Pulmonary artery endothelial cell (primary cell): ENCODE data around the gene FARP1. TPM values are rescaled to one million over a fixed set of nuclear protein-coding genes. Genes with fewer than 3 reads are reported as not detected.

Experiments used
- DNase-seq: peaks from one replicate; pipeline ENCODE4 v3.0.0-alpha.2; 2011; ENCODE audit warnings: low read depth, low spot score
- total RNA-seq: library from RNA; depleted of rRNA; stranded (reverse); fragments of >200 nt; gene quantifications from 2 replicates; pipeline ENCODE4 v1.2.3, GENCODE V29; 2014

The FARP1 gene
- total RNA-seq, 1 donor from 2014 or later, result 18.9 TPM

DNA sequence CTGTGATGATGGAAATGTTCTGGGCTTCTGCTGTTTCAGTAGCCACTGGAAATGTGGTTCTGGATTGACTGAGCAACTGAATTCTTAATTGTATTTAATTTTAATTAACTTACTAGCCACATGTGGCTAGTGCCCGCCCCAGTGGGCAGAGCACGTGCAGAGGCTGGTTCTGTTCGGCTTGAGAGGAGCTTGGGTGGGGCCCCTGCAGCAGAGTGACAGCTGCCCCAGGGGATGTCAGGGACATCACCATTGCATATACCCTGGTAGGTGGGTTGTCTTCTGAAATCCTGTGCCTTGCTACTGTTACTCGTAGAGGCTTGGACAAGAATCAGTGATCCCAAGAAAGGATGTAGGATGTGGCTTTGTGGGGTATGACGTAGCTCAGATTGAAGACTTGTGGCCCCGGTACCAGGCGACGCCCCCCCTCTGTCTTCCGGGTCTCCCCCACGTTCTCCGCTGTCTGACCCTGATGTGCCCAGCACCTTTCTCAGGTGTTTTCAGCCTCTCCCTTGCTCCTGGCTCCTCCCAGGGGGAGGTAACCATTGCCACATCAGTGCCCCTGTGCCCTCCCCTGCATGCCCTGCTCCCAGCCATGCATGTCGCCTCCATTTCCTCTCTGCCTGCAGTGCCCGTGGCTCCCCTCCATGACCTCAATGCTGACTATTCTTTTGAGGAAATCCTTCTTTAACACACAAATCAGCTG, 136.7 kb downstream of the FARP1 start:
- no peak for DNase-seq

DNA sequence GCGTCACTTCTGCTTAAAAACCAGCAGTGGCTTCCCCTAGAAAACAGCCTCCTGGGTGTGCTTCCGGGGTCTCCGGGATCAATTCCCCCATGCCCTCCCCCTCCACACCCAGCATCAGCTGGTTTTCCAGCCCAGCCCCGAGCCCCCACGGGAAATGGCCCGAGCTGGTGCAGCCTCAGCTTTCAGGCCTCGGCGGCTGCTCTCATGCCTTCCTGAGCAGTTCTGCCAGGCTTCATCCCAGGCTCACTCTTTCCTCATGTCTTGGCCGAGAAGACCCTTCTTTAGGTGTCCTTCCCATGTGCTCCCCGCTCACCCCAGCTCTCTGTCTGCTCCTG, 137.2 kb downstream of the FARP1 start:
- no peak for DNase-seq

DNA sequence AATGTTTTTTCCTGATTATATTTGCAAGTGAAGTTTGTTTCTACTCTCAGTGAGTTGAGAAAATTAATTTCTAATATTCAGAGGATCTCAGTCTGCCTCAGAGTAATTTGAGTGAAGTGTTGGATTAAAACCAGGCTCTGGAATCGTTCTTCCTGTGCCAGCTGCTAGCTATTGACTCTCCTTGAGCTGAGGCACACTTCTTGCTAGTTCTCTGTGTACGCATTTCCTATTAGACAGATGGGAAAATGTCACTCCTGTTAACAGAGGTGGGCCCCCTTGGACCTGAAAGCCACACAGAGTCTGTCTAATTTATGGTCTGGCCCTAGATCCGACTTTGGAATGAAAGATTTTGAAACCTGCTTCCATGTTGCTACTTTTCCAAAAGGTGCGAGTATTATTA, 141.8 kb downstream of the FARP1 start:
- DNase-seq, result no peak

DNA sequence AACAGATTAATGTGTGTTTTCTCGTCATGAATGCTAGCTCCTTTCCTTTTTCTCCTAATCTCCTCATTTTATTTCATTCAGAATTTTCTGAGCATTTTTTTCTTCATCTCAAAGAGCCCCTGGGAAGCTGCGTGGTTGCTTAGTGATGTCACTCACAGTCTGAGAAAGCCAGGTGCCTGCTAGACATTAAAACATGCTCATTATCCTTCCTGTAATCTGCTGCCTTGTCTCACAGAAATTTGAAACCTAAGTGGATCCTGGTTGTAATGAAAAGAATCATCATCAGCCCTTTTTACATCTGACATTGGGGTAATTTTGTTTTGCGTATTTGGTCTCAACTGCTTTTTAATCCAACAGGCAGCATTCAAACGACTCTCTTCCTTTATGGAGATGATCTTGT, 142.4 kb downstream of the FARP1 start:
- no peak for DNase-seq

DNA sequence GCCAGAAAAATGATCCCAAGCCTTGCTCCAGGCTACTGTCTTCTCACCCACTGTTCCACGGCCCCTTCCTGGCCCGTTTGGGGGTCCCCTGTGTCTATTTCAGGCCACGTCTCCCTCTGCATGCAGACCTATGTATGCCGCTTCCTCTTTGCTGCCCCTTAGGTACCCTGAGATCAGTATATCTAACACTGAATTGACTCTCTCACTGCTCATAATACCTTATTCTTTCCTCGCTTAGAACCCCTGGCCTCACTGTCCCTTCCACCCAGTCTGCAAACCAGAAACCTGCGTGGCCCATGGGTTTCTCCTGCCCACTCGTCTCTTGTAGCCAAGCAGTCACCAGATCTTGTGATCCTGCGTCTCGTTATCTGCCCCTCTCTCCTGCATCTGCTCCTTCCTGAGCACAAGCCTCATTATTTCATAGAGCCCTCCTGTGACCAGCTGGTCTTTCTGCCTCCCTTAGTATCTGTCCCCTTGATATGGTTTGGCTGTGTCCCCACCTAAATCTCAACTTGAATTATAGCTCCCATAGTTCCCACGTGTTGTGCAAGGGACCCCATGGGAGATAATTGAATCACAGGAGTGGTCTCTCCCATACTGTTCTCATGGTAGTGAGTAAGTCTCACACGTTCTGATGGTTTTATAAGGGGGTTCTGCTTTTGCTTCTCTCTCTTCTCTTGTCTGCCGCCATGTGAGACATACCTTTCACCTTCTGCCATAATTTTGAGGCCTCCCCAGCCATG, 143.1 kb downstream of the FARP1 start:
- no peak for DNase-seq

DNA sequence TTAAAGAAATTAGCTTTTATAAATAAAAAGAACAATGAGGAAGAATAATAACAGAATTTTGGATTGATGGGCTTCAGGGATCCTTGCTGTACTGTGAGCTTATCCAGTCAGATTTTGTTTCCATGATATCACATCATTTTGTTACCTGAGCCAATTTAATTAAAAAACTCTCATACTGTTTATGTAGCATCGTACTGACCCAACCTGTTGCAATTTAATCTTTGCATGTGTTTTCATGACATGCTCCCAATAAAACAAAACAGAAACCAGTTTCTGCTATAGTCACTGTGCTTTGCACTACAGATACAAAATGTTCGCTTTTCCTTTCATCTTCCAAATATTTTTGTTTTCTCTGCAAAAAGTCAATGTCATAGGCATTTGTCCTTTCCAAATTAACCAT, 143.9 kb downstream of the FARP1 start:
- DNase-seq, result no peak

DNA sequence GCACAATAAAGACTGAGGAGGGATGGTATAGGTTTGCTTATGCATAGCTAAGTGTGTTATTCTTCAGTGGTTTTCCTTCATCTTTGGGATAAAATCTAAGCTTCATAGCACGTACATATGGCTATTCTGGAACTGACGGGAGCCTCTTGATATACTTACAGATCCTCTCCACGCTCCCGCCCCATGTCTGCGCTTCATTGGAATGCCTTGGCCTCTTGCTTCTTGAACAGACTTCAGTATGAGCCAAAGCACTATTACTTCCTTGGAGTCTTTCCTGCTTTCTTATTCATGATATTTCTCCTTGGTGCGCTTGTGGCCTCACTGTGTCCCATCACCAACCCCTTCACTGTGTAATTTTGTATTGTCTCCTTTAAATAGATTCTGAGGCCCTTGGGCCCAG, 145.3 kb downstream of the FARP1 start:
- no peak for DNase-seq

DNA sequence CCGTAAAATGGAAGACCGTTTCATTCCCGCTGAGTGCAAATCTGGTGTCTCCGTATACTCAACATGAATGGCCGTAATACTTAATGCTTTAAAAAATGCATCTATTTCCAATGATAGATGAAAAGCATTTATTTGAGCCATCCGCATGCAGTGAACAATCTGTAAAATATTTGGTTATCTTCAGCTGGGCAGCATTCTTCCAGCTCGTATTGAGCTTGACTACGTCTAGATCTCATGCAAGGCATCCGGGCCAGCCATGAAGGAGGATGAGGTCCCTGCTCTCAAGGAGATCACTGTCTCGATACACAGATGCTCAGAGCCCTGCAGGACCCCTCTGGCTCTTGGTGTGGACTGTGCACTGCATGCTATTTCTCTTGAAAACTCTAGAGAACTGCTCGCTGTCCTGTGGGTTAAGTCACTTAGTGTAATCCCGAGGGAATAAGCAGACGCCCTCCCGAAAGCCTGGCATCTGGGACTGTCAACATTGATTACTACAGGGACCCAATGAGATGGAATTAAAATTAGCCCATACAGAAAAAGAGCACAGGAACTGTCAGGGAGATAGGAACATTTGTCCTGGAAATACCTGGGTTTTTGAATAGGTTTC, 146.5 kb downstream of the FARP1 start:
- no peak for DNase-seq

DNA sequence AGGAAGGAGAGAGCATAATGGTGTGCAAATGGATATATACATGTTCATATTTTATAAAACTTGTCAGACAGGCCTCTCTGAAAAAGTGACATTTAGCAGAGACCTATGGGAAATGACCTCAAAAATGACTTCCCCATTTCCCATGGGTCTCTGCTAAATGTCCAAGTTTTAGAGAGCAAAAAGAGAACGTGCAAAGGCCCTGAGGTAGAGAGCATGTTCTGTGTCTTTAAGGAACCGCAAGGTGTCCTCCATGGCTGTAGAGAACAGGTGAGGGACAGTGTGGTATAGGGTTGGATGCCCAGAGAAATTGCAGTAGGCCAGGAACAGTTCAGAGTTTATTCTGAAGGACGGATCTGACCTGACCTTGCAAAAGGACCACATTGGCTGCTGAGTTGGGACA, 147.4 kb downstream of the FARP1 start:
- no peak for DNase-seq

DNA sequence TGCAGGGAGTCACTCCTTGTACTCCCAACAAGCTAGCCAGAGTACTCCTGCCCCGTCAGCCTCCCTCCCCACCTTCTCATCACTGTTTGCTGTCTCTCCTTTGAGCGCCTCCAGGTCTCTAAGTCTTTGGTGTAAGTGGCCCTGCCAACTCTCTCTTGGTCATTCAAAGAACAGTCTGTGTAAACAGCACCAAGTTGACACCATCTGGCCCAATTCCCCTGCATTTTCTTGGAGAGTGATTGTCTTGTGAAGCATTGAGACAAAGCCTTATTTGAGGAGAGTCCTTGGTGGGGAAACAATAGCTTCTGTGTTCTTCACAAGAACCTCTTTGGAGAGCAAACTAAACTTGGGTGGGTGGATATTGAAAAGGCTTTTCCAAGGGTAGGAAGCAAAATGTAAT, 148.8 kb downstream of the FARP1 start:
- DNase-seq, result no peak

DNA sequence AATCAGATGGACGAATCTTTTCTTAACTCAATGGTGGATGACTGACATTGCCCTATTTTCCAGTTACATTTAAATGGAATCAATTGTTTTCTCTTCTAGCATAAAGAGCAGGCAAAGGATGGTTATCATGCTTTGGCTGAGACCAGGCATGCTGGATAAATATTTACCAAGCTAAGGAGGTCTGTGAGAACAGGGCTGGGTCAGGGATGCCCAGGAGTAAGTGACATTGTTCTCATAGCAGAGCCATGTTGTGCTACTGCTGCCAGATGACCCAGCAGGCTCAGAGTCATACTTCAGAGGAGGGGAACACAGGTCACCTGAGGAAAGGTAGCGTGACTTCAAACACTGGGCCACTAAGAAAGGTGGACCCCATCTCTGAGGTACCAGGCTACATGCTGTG, 150.2 kb downstream of the FARP1 start:
- DNase-seq, result no peak

DNA sequence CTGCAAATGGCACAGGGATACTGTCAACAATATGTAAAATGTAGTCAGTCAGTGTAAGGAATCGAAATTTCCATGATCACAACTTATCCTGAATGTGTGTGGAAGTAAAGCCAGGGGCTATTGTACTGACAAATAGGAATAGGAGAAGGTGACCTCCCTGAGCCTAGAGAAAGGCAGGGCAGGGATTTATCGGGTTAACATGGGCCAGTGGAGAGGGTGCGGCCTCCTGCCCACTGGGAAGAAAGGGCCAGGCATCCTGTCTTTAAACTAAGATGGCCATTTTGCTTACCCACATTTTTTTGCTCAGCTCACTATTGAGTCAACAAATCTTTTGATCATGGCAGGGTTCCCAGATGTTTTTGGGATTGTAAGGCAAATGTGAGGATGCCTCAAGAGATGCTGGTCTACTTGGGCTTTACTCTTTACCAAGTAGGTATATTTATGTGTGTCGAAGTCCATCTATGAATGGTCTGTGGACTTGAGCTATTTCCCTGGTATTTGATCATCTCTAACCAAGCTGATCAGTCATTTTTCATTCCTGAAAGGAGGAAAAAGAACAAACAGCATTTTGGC, 150.8 kb downstream of the FARP1 start:
- DNase-seq, result no peak

DNA sequence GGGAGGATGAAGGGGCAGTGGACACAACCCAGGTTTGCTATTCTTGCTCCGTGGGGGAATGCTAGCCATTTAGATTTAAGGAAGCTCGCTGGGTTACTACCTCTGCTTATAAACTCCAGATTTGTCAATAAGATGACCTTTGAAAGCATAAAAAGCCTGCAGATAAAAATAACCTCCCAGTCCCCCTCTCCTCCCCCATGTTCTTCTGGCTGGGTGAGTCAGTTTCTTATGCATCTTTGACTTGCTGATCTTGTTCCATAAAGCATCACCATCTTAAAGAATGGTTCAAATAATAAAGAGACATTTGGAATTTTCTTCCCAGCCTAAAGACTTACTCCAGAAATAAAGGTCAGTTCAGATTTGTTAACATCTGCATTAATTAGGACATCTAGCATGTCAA, 152.5 kb downstream of the FARP1 start:
- no peak for DNase-seq

DNA sequence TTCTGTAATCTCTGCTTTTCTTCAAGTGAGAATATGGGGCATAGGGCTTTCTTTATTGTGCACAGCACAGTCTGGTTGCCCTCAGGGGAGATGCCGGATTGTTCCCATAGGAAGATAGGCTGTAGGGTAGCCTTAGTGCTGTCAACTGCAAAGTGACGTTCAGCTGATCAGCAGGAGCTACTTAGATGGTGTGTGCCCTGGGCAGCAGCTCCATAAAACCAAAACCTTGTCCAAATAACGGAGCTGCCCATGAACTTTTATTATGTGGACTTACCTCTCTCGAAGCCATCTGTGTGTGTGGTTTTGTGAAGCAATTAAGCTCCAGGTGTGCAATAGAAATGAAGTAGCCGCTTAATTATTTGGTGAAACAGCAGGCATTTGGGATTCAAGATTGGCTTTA, 154.2 kb downstream of the FARP1 start:
- no peak for DNase-seq

DNA sequence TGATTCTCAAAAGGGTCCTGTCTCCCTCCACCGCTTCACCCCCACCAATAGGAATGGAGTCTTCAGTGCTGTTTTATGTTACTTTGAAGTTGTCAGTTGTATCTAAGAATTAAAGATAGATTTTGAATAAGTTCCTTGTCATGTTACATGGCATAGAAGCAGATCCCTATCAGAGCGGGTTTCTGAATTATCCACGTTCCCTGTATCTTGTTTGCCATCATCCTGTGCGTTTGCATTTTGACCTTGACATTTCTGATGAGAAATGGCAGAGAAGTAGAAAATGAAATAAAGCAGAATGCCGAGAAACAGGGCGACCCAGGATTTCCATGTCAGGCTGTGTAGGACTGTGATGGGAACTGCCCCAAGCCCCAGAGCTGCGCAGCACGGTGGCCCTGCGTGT, 154.9 kb downstream of the FARP1 start:
- no peak for DNase-seq

DNA sequence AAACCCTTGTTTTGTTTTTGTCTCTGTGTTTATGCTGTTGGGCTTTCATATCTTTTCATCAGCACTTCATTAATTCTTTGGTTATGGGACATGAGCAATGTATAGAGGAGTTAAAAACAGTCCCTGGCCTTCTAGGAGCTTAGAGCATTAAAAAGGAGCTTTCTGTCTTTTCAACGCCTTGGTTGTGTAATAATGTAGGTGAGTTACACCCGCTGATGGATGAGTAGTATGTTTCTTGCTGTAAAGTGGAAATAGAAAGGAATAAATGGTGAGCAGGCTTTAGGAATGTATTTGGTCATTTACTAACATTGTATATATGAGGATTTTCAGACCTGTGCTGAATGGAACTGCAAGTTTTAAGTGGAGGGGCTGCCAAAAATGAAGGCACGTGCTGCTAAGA, 155.7 kb downstream of the FARP1 start:
- DNase-seq, result no peak

DNA sequence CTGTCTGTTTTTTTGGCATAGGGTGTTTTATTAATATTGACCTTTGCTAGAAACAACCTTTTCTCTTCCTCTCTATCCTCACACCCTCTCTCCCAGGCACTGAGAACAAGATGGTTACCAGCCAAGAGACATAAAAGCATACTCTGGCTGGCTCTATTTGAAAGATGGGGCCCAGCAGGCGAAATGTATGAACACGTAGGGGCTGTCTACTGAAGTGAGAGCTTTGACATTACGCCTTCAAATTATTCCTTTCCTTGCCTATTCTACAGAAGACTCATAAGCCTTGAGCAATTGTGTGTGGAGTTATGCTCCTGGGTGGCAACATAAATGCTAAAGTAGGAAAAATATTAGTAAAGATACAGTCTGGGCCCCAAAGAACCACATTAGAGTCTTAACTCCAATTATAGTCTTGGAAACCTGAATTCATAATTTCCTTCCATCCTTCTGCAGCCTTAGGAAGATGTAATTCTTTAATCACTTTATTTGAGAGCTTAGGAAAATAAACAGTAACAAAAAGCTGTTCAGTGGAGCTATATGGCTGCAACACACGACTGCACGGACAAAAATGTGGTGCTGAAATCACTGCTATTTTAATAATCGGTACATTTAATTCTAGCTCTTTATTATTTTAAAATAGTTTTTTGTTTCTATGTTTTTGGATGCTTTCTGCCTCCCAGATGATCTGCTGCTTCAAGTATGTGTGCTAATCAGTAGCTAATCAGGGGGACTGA, 156.5 kb downstream of the FARP1 start:
- DNase-seq, result no peak

DNA sequence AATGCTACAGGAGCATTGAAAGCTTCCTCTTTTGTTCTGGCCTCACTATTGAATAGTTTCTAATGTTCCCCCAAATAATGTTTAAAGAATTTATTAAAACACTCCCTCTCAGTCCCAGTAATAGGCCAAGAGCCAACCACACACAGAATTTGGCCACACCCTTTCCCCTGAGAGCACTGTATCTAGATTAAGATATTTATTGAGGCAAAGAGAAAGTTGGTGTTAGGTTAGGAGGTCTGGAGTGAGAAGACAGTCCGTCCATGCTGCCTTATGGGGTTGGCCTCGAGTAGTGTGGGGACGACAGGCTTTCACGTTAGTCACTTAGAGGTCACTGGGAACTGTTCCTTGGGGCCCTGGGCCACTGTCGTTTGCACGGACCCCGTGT, 157.1 kb downstream of the FARP1 start:
- no peak for DNase-seq

DNA sequence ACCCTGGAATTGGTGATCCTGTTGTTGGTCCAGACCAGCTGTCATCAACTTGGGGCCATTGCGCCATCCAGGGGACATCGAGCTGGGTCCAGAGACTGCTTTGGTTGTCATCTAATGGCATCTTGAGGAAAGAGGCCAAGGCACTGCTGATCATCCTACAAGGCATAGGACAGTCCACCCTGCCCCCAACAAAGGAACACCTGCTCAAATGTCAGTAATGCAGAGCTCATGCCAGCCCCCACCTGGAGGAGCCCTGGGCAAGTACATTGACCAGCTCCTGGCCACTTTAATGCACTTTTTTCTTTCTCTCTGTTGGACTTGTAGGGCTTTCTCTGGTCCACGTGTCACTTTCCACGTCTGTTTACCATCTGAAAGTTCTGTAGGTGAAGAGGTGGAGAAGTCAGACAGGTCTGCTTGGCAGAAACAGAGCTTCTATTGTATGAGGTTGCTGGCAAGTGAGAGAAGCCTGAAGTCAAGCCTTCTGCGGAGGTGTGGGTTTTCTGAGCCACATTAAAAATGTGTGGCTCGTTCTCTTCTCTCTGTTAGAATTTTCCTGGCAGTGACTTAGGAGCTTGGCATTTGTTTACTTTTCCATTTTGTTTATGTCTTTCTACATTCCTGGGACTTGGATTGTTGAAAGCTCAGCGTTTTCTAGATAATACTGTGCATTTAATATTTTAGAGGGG, 158.2 kb downstream of the FARP1 start:
- no peak for DNase-seq

DNA sequence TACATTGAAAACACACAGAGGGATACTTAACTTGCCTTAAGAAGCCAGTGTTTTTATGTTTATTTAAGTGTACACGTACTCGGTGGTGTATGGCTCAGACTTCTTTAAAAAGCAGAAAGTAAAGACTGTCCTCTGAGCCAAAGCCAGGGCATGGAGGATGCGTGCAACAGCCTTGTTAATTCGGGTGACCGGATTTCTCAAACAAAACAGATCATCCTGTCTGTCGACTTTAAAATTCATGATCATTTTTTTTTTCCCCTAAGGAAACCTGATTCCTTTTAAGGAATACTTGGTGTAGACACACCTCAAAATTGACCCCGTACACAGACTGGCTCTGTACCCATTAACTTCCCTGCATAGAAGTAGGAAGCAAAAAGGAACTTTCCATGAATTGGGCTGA, 158.8 kb downstream of the FARP1 start:
- DNase-seq, result no peak

DNA sequence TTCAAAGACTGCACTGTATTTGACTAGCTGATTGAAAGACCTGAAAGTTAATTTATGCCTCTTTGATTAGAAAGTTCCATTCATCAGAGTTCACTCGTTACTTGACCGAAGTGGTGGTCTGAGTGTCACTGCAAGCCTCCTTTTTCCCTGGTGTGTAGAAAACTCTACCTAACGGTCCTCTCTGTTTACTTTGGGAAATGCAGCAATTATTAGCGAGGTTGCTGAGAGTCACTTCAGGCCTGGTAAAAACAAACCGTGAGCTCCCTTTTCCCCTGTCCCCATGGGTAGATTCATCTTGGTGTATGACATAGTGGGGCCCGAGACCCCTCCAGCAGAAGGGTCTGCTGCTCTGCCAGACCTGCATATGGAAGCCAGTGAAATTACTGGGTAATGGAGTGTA, 161.0 kb downstream of the FARP1 start:
- no peak for DNase-seq
